K562 (cell line): ENCODE data around the gene AKIRIN1.

Experiments used
- CTCF ChIP-seq, 3 experiments: IDR thresholded peaks in 2 of 3; conservative IDR thresholded peaks in 1 of 3; 2 replicates each; pipeline ENCODE4 v1.5.1; 2011 to 2012; ENCODE audit warnings: low read length in 3 of 3, mild to moderate bottlenecking in 3 of 3, control low read depth in 2 of 3, improper control_type of control experiment in 1 of 3, inconsistent platforms in 1 of 3, low read depth in 1 of 3, mixed read lengths in 1 of 3, moderate library complexity in 1 of 3; ENCODE audit not compliant: insufficient read depth in 2 of 3
- NFE2L1 ChIP-seq: fragments of 450-650 bp; IDR thresholded peaks from 2 replicates; pipeline ENCODE4 v1.6.1; 2016; ENCODE audit warnings: missing genetic modification characterization, low read depth, mild to moderate bottlenecking, missing compliant biosample characterization, moderate library complexity, borderline replicate concordance
- RAD51 ChIP-seq: fragments of 450-650 bp; IDR thresholded peaks from 2 replicates; pipeline ENCODE4 v1.7.1; 2016; ENCODE audit warnings: low read depth, mild to moderate bottlenecking, borderline replicate concordance
- RNF2 ChIP-seq: sonication (generic); IDR thresholded peaks from 2 replicates; pipeline ENCODE4 v1.6.1; 2016
- TAF1 ChIP-seq: IDR thresholded peaks from 2 replicates; pipeline ENCODE4 v1.6.1; 2011; ENCODE audit warnings: mild to moderate bottlenecking, low read length, moderate library complexity; ENCODE audit not compliant: insufficient read depth, control insufficient read depth, severe bottlenecking; ENCODE audit errors: extremely low read depth
- TCF7L2 ChIP-seq: fragments of 150-350 bp; IDR thresholded peaks from 2 replicates; pipeline ENCODE4 v1.6.1; 2016; ENCODE audit warnings: low read depth, mild to moderate bottlenecking, low read length, moderate library complexity
- TF ChIP-seq, protein P1 (sequence below): fragments of 450-650 bp; formaldehyde crosslinking; IDR thresholded peaks from 2 replicates; pipeline ENCODE4 v1.4.0; 2020; ENCODE audit warnings: mild to moderate bottlenecking

DNA sequence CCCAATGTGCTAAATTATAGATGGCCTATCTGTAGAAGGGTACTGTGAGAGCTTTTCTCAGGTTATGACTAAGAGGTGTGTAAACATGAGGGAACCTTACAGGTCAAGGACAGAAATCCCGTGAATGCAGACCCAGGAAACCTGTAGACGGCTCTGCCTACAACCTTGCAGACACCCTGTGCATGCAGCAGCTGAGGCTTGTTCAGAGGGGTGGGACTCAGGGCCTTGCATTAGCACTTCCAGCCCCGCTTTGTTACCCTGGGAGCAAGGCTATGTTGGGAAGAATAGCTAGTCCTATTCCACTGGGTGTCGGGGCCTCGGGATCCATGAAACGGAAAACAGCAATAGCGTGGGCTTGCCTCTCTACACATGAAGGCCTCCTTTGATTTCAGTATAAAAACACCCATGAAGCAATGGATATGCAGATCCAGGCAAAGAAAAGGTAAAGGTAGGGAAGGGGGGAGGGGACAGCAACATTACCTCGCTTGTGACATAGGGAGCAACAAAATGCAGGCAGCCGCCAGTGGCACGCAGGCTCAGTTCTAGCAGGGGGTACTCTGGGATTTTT, 25.6 kb downstream of the AKIRIN1 start:
- no peak for TF ChIP-seq CTCF (IDR thresholded peaks at IDR 0.05 in 2 of 3, conservative IDR thresholded peaks at IDR 0.05 in 1 of 3; ENCODE audit: insufficient read depth in 2 of 3, low read depth in 1 of 3, low read length in 3 of 3)
- TF ChIP-seq TAF1: no peak
- no peak for TF ChIP-seq RNF2
- TF ChIP-seq TCF7L2: no peak
- TF ChIP-seq, protein P1, sequence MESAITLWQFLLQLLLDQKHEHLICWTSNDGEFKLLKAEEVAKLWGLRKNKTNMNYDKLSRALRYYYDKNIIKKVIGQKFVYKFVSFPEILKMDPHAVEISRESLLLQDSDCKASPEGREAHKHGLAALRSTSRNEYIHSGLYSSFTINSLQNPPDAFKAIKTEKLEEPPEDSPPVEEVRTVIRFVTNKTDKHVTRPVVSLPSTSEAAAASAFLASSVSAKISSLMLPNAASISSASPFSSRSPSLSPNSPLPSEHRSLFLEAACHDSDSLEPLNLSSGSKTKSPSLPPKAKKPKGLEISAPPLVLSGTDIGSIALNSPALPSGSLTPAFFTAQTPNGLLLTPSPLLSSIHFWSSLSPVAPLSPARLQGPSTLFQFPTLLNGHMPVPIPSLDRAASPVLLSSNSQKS (CRISPR knock-in tag): no peak
- no peak for TF ChIP-seq RAD51
- TF ChIP-seq NFE2L1 (tag): no peak
